ENCODE data around the gene HADHA. TPM values are rescaled to one million over a fixed set of nuclear protein-coding genes. Genes with fewer than 3 reads are reported as not detected.
A peak's percentile ranks its signal among the peaks of the same experiment; 100 is the strongest.

HADHA gene
- total RNA-seq, 1 donor from 2014 or later = 115 TPM

- TF ChIP-seq CTCF (IDR thresholded peaks at IDR 0.05; ENCODE audit: insufficient read depth, low read length, poor library complexity, severe bottlenecking) = no peak
- no peak for DNase-seq (ENCODE audit: low read depth)
- Histone ChIP-seq H3K27me3 (ENCODE audit: control insufficient read depth, insufficient read depth, low read length) (no peaks in the 10 kb centered on the region), H3K4me3 (ENCODE audit: low read depth, low read length) (peak overlapping the region; percentile 88), H3K36me3 (ENCODE audit: control insufficient read depth, insufficient read depth, low read length) (no peaks in the 10 kb centered on the region)
Observed at GRCh38 chr2:26243470-26244308, 743 bp downstream of the HADHA start.

GRCh38 chr2:26241928-26242436 is 2.5 kb downstream of the HADHA start:
- Histone ChIP-seq H3K36me3 (ENCODE audit: control insufficient read depth, insufficient read depth, low read length) (no peaks in the 10 kb centered on the region), H3K4me3 (ENCODE audit: low read depth, low read length) (no peak overlapping the region), H3K27me3 (ENCODE audit: control insufficient read depth, insufficient read depth, low read length) (no peaks in the 10 kb centered on the region)
- TF ChIP-seq CTCF (IDR thresholded peaks at IDR 0.05; ENCODE audit: insufficient read depth, low read length, poor library complexity, severe bottlenecking) = no peak
- no peak for DNase-seq (ENCODE audit: low read depth)

- DNase-seq (ENCODE audit: low read depth) = no peak
Observed at GRCh38 chr2:26238311-26238958, 6.0 kb downstream of the HADHA start.

GRCh38 chr2:26237868-26238267 is 6.6 kb downstream of the HADHA start:
- H3K36me3 ChIP-seq (ENCODE audit: control insufficient read depth, insufficient read depth, low read length) = no peaks in the 10 kb centered on the region

More at GRCh38 chr2:26238311-26238958, 6.0 kb downstream of the HADHA start:
- Histone ChIP-seq H3K4me3 (ENCODE audit: low read depth, low read length) (no peak overlapping the region), H3K36me3 (ENCODE audit: control insufficient read depth, insufficient read depth, low read length) (no peaks in the 10 kb centered on the region), H3K27me3 (ENCODE audit: control insufficient read depth, insufficient read depth, low read length) (no peaks in the 10 kb centered on the region)
- TF ChIP-seq CTCF (IDR thresholded peaks at IDR 0.05; ENCODE audit: insufficient read depth, low read length, poor library complexity, severe bottlenecking) = no peak

GRCh38 chr2:26235089-26235488 is 9.3 kb downstream of the HADHA start:
- no peaks in the 10 kb centered on the region for H3K36me3 ChIP-seq (ENCODE audit: control insufficient read depth, insufficient read depth, low read length)

More at GRCh38 chr2:26237868-26238267, 6.6 kb downstream of the HADHA start:
- no peak for DNase-seq (ENCODE audit: low read depth)
- no peak for TF ChIP-seq CTCF (IDR thresholded peaks at IDR 0.05; ENCODE audit: insufficient read depth, low read length, poor library complexity, severe bottlenecking)
- Histone ChIP-seq H3K27me3 (ENCODE audit: control insufficient read depth, insufficient read depth, low read length) (no peaks in the 10 kb centered on the region), H3K4me3 (ENCODE audit: low read depth, low read length) (no peak overlapping the region)

More at GRCh38 chr2:26235089-26235488, 9.3 kb downstream of the HADHA start:
- Histone ChIP-seq H3K27me3 (ENCODE audit: control insufficient read depth, insufficient read depth, low read length) (no peaks in the 10 kb centered on the region), H3K4me3 (ENCODE audit: low read depth, low read length) (no peak overlapping the region)
- no peak for TF ChIP-seq CTCF (IDR thresholded peaks at IDR 0.05; ENCODE audit: insufficient read depth, low read length, poor library complexity, severe bottlenecking)
- no peak for DNase-seq (ENCODE audit: low read depth)

Measured in kidney epithelial cell (primary cell).